GM21786 (cell line): ENCODE data around the gene MAML2.
A peak's percentile ranks its signal among the peaks of the same experiment; 100 is the strongest.

Experiments
- ATAC-seq: cut with Tn5 transposase; IDR thresholded peaks from one replicate; pipeline ENCODE4 v1.9.1; 2021; ENCODE audit not compliant: unreplicated experiment

Gene MAML2

DNA sequence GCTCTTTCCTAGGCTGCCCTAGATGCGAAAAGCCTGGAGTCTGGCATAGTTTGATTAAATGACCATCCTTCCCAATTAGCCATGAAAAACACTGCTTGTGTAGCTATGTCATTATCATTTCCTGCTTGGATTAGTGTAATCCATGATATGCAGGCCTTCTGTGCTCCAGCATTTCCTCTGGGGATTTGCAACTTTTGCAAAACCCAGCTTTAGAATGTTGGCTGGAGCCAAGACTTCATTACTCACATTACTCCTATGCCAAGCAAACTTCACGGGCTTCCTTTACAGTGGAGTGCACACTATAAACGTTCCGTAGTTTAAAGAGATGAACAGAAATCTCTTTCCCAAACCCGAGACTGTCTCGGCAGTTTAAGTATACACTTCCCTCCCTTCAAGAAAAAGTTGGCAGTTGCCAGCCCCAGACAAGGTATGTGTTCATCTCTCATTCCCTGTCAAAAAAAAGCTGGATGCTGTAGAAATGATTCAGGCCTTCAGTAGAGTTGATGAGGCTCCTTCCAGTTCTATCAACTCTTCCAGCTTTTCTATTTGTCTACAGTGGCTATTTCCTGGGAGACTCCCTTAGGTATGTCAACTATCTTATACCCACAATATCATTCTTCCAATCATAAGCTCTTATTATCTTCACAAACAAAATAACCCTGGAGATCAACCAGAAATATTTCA lies 180.0 kb downstream of the MAML2 start:
- ATAC-seq: no peak

- no peak for ATAC-seq
Observed at GRCh38 chr11:96161307-96162089, 181.5 kb downstream of the MAML2 start.

- no peak for ATAC-seq
Observed at GRCh38 chr11:96160732-96161306, 182.2 kb downstream of the MAML2 start.

DNA sequence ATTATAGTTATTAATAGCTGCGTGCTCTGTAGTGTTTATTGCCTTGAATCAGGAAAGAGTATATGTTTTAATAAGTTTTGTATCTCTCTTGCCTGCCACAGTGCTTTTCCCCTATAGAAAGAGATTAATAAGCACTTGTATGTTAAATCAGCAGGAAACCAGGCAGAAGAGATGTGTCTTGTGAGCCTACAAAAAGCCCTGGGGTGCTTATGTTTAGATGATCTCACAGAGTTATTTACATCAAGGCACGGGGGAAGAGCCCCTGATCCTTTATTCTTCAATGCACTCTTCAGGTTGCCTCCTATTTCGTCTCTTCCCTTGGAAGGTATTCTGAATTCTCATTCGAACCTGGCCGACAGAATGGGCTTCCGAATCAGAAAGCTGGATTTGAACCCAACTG lies 183.0 kb downstream of the MAML2 start:
- no peak for ATAC-seq

- no peak for ATAC-seq
Observed at GRCh38 chr11:96158126-96158525, 184.9 kb downstream of the MAML2 start.

GRCh38 chr11:96157517-96157873 lies 185.5 kb downstream of the MAML2 start:
- ATAC-seq: no peak

DNA sequence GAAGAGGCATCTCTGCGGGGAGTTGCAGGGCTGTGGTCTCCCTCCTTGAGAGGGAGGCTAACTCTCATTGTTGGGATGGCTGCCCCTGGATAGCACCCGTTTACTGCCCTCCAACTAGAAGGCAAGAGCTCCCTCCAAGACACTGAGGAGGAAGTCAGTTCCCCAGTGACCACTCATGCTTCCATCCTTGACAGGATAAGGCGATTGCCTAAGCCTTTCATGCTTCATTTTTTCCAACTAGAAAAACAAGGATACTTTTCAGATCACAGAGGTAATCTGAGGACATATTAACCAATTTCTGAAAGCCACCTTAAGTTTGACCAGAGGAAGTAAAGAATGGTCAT lies 186.6 kb downstream of the MAML2 start:
- ATAC-seq: no peak

- peak; percentile 45 for ATAC-seq
Observed at GRCh38 chr11:96155627-96156378, 187.2 kb downstream of the MAML2 start.

DNA sequence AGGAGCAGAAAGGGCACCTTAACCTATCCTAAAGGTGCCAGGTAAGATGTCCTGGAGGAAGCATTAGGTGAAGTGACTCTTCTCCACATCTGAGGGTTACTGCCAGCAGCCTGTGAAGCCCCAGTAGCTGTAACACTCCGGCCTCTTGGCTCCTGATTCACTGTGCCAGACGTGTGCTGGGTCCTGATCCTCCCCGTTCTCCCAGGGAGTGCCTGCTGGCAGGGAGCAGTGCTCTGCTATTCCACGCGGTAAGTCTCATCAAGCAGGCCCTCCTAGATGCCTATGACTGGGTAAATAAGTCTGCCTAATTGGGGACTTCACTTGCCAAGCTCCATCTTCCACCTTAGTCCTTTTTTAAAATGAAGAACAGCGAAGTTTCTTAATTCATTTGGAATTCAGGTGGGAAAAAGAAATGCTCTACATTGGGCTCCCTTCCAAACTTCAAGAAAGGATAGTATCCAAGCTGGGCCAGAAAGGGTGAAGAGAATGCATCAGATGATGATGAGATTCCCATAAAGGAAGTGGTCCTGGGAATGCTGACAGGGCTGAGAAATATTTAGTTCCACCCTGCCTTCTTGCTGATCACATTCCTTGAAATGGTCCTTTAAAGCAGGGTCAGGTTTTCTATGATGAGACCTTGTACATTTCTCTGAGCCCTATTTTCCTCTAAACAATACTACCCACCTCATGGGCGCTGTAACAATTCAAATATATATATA lies 188.0 kb downstream of the MAML2 start:
- ATAC-seq: no peak

- no peak for ATAC-seq
Observed at GRCh38 chr11:96152623-96153022, 190.4 kb downstream of the MAML2 start.

GRCh38 chr11:96151501-96151900 lies 191.5 kb downstream of the MAML2 start:
- ATAC-seq: no peak

DNA sequence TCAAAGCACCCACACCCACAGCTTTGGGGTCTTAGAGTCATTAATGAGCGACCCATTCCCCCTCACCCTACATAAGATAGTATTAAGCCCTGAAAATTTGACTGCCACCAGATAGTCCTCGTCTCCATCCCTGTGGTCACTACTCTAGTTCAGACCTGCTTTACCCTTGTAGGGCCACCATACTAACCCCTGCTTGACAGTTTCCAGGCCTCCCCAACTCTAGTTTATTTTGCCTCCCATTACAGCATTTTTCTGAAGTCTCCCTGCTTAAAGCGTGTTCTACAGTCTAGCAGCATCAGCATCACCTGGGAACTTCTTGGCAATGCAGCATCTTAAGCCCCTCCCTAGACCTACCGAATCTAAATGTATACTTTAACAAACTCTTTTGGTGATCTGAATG lies 192.4 kb downstream of the MAML2 start:
- ATAC-seq: no peak

DNA sequence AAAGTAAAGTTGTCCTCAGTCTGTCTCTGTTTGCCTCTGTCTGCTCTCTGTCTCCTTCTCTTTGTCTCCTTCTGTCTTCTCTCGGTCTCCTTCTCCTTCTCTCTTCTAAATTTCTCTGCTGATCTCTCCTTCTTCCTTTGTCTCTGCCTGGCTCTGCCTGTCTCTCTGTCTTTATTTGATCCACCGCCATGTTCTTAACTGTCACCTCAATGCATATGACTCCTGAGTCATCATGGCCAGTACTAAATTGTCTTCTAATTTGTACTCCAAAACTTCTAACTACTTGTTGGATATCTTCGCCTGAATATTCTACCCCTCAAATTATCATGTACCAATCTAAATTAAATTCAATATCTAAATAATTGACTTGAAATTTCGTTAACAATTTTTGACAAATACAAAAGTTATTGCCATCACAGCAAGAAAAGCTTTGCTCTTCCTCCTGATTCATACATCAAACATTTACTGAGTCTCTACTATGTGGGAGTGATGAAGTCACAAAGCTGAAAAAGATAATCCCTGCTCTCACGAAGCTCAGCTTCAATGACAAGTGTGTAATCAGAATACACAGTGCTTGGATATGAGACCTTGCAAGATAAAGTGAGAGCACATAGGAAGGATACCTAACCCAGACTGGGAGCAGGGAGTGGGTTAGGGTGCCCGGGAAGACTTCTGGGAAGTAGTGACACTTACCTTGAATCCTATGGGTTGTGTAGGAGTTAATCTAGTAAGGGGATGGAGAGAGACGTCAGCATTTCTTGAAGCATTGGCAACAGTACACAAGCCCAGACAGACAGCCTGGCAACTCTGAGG lies 193.0 kb downstream of the MAML2 start:
- no peak for ATAC-seq

DNA sequence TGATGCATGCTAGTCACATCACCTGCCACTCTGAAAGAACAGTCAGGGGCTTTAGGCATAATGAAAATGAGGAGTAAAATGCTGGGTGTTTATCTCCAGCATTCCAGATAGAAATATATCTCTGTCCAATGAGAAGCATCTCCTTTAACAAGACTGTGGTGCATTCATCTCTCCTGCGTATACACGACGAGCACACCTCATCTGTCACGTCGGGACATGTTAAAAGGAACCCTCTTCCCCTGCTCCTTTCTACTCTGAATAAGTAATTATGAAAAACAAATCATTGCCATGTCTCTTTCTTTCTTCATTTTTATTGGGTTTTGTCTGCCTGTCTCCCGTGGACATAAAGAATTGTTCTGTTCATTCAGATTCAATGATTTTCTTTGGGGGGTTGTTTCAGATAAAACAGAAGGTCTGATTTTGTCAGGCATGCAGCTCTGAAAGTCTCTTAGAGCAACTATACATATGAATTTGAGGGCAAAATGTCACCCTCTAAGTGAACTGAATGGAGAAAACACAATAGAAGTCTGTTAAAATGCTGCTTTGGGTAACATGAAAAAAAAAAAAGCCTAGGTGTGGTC lies 195.0 kb downstream of the MAML2 start:
- ATAC-seq: no peak

DNA sequence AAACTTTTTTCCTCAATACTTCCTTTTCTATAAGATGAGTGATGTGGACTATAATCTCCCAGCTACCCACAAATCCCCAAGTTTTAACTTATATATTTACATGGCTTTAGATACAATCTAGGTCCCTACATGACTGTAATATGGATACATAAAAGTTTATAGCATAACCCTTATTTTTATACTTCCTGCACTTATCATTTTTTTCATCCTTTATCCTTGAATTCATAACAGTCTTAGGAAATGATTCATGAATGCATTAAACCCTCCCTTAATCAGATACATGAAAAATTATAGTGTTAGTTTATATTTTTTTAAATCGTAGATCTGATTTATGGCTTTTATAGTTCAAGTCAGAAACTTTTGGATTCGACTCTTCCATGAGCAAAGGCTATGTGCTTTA lies 195.8 kb downstream of the MAML2 start:
- ATAC-seq: no peak

- ATAC-seq: no peak
Observed at GRCh38 chr11:96146765-96147164, 196.2 kb downstream of the MAML2 start.

GRCh38 chr11:96145163-96145585 lies 197.8 kb downstream of the MAML2 start:
- ATAC-seq: no peak

GRCh38 chr11:96144553-96144952 lies 198.4 kb downstream of the MAML2 start:
- no peak for ATAC-seq

DNA sequence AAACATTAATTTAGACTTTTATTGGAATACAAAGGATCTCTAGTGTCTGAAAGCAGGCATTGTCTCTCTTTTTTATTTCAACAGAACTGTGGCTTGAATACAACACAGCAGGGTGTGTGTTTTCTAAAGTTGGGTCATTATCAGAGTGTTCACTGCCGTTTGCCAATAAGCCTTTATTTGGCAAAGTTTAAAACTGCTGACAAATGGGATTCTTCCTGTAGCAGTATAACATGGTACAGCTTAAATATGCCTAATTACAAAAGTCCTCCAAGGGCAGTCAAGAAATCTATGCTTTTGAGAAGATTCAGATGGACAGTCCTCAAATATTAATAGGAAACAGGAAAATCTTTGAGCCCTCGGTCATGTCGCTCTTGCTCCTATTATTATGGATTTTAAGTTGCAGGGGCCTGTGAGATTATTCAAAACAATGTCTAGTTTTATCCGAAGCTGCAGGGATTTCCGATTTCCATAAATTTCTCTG lies 199.9 kb downstream of the MAML2 start:
- ATAC-seq: no peak

- no peak for ATAC-seq
Observed at GRCh38 chr11:96141626-96142025, 201.4 kb downstream of the MAML2 start.
